HepG2 (cell line): ENCODE measurements around the gene HOXD8. TPM values are rescaled to one million over a fixed set of nuclear protein-coding genes. Genes with fewer than 3 reads are reported as not detected.

ENCODE experiments used
- ATAC-seq: fragments of 200-7000 bp; cut with Tn5 transposase; 3 replicates; pipeline ENCODE4 v1.9.1; 2020; ENCODE audit warnings: mild to moderate bottlenecking, moderate library complexity
- BruUV-seq: library from RNA; stranded (reverse); fragments of 400-500 nt; replicated peaks from 2 replicates; lab custom pipeline; 2021; lab: Mats Ljungman, UMichigan
- CTCF ChIA-PET: fragments of 300-600 bp; formaldehyde crosslinking; extraction: SDS; loops from one replicate; lab custom pipeline; 2021; ENCODE audit warnings: low total read pairs, inconsistent platforms, low intra/inter-chr PET ratio; lab: Yijun Ruan, JAX
- POLR2A ChIA-PET: fragments of 350-600 bp; sonication (Branson Sonifier 250); formaldehyde crosslinking; loops from one replicate; lab custom pipeline; 2020; ENCODE audit warnings: antibody characterized with exemption, inconsistent platforms; lab: Yijun Ruan, JAX
- DNase-seq: peaks from one replicate; pipeline ENCODE4 v3.0.0-alpha.2; 2015; ENCODE audit warnings: low spot score
- FAIRE-seq: peaks from 3 replicates; lab custom pipeline; 2011; peaks lifted over from hg19 to GRCh38; lab: Jason Lieb, UNC
- H2AFZ ChIP-seq: one replicate; pipeline ENCODE4 v1.6.1; 2011; ENCODE audit warnings: low read length, inconsistent platforms
- H3K27ac ChIP-seq: fragments of 300-600 bp; 3 replicates; pipeline ENCODE4 v1.8.0; 2011; ENCODE audit warnings: mixed run types, mild to moderate bottlenecking, mixed read lengths, low read length, inconsistent platforms; ENCODE audit not compliant: insufficient read depth; ENCODE audit errors: extremely low read length
- H3K27me3 ChIP-seq, 2 experiments: fragments of 200-600 bp in 1 of 2; 2 replicates in 1 of 2; 3 replicates in 1 of 2; pipeline versions ENCODE4 v1.6.0 to v1.8.0; 2011; ENCODE audit warnings: low read length in 2 of 2, mild to moderate bottlenecking in 2 of 2, moderate library complexity in 2 of 2, inconsistent platforms in 1 of 2; ENCODE audit not compliant: insufficient read depth in 2 of 2, control insufficient read depth in 1 of 2
- H3K36me3 ChIP-seq, 2 experiments: fragments of 200-600 bp in 1 of 2; replicated peaks in 1 of 2; 2 replicates in 1 of 2; 3 replicates in 1 of 2; pipeline versions ENCODE4 v1.5.1 to v1.8.0; 2011; ENCODE audit warnings: low read length in 2 of 2, inconsistent platforms in 1 of 2; ENCODE audit not compliant: insufficient read depth in 2 of 2, control insufficient read depth in 1 of 2
- H3K4me1 ChIP-seq: 2 replicates; pipeline ENCODE4 v1.5.1; 2012; ENCODE audit warnings: low read length, inconsistent platforms; ENCODE audit not compliant: insufficient read depth
- H3K4me2 ChIP-seq: 2 replicates; pipeline ENCODE4 v1.6.0; 2011; ENCODE audit warnings: low read depth, low read length, inconsistent platforms
- H3K4me3 ChIP-seq, 3 experiments: fragments of 200-600 bp in 1 of 3; sonication (generic), shearing (Covaris generic) in 1 of 3; replicated peaks in 1 of 3; 2 replicates each; pipeline ENCODE4 v1.5.1; 2011 to 2016; ENCODE audit warnings: low read length in 3 of 3, inconsistent platforms in 2 of 3, low read depth in 2 of 3, mild to moderate bottlenecking in 2 of 3, control low read depth in 1 of 3, mixed read lengths in 1 of 3; ENCODE audit not compliant: insufficient read depth in 1 of 3
- H3K79me2 ChIP-seq: one replicate; pipeline ENCODE4 v1.6.1; 2011; ENCODE audit warnings: low read length, inconsistent platforms; ENCODE audit not compliant: insufficient read depth
- H3K9ac ChIP-seq: 2 replicates; pipeline ENCODE4 v1.6.0; 2011; ENCODE audit warnings: mild to moderate bottlenecking, low read depth, low read length, inconsistent platforms; ENCODE audit not compliant: insufficient read depth
- H3K9me3 ChIP-seq: 2 replicates; pipeline ENCODE4 v1.5.1; 2012; ENCODE audit warnings: mild to moderate bottlenecking, low read length
- H4K20me1 ChIP-seq: 2 replicates; pipeline ENCODE4 v1.6.0; 2011; ENCODE audit warnings: inconsistent platforms, mild to moderate bottlenecking, low read length, moderate library complexity; ENCODE audit not compliant: insufficient read depth
- AGO1 ChIP-seq: fragments of 200-400 bp; formaldehyde crosslinking; IDR thresholded peaks from 2 replicates; pipeline ENCODE4 v1.6.1; 2017; ENCODE audit warnings: mild to moderate bottlenecking, low read depth, low read length, moderate library complexity; ENCODE audit not compliant: poor library complexity, severe bottlenecking
- RBFOX2 ChIP-seq: fragments of 200-400 bp; formaldehyde crosslinking; IDR thresholded peaks from 2 replicates; pipeline ENCODE4 v1.6.1; 2017; ENCODE audit warnings: low read depth, mild to moderate bottlenecking, low read length
- RELA ChIP-seq: sonication (generic); formaldehyde crosslinking; IDR thresholded peaks from 2 replicates; pipeline ENCODE4 v1.4.0; 2020; ENCODE audit warnings: missing genetic modification reagents
- ZBTB34 ChIP-seq: sonication (generic); formaldehyde crosslinking; IDR thresholded peaks from 2 replicates; pipeline ENCODE4 v1.8.0; 2022; ENCODE audit warnings: mild to moderate bottlenecking, missing genetic modification reagents
- ZNF124 ChIP-seq: sonication (generic); formaldehyde crosslinking; IDR thresholded peaks from 2 replicates; pipeline ENCODE4 v1.4.0; 2020; ENCODE audit warnings: missing genetic modification reagents
- ZNF274 ChIP-seq: sonication (generic); formaldehyde crosslinking; IDR thresholded peaks from 2 replicates; pipeline ENCODE4 v1.5.1; 2020; ENCODE audit warnings: mild to moderate bottlenecking, missing genetic modification reagents
- WGBS: methylation state at CpG from one replicate; pipeline ENCODE4 v1.1.6; 2017; ENCODE audit warnings: low lambda C conversion rate; 5-methylcytosine and 5-hydroxymethylcytosine counted together
- in situ Hi-C: cut with HindIII; loops from 2 replicates; pipeline ENCODE4 v1.10.0; 2017; ENCODE audit warnings: low pct_unique_long_range_greater_than_20kb; ENCODE audit not compliant: extremely low pct_ligation_motif_present
- intact Hi-C: fragments of 100-400 bp; cut with micrococcal nuclease; formaldehyde crosslinking; loops from one replicate; pipeline ENCODE4 v1.10.0; 2022; ENCODE audit not compliant: unreplicated experiment
- polyA plus RNA-seq, 8 experiments: library from polyadenylated mRNA; depleted of rRNA in 3 of 8; stranded (reverse) in 7 of 8; unstranded in 1 of 8; fragments of >200 nt; fragmentation: Illumina TruSeq in 4 of 8; extraction: Trizol in 4 of 8; gene quantifications; 2 replicates each; pipeline versions ENCODE4 v1.2.1 to v1.2.3, GENCODE V29; 2011 to 2016; ENCODE audit warnings: low read depth in 4 of 8, missing spikeins in 1 of 8, mixed read lengths in 1 of 8; ENCODE audit not compliant: insufficient read depth in 1 of 8
- total RNA-seq, 5 experiments: library from RNA; depleted of rRNA; stranded (reverse); fragments of >200 nt; fragmentation: Illumina TruSeq; extraction: Trizol; gene quantifications; 2 replicates each; pipeline ENCODE4 v1.2.3, GENCODE V29; 2016; ENCODE audit warnings: low read depth in 1 of 5
- TF ChIP-seq, protein P1 (sequence below): sonication (generic); formaldehyde crosslinking; IDR thresholded peaks from 2 replicates; pipeline ENCODE4 v1.4.0; 2020; ENCODE audit warnings: missing genetic modification reagents

Gene HOXD8
- total and polyA plus RNA-seq, 2 of the 13 experiments (the other 11 are each of a cell fraction or from before 2014, with no cell fraction given), result not detected

GRCh38 chr2:176178038-176178756 is 48.7 kb downstream of the HOXD8 start (continued):
- TF ChIP-seq, protein P1, sequence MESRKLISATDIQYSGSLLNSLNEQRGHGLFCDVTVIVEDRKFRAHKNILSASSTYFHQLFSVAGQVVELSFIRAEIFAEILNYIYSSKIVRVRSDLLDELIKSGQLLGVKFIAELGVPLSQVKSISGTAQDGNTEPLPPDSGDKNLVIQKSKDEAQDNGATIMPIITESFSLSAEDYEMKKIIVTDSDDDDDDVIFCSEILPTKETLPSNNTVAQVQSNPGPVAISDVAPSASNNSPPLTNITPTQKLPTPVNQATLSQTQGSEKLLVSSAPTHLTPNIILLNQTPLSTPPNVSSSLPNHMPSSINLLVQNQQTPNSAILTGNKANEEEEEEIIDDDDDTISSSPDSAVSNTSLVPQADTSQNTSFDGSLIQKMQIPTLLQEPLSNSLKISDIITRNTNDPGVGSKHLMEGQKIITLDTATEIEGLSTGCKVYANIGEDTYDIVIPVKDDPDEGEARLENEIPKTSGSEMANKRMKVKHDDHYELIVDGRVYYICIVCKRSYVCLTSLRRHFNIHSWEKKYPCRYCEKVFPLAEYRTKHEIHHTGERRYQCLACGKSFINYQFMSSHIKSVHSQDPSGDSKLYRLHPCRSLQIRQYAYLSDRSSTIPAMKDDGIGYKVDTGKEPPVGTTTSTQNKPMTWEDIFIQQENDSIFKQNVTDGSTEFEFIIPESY (CRISPR knock-in tag), result 0 out of 2 replicates have a peak, but pooled peaks have one; percentile 49
- TF ChIP-seq RBFOX2 (peak; percentile 58), ZNF274 (CRISPR knock-in tag) (no peak), AGO1 (no peak), ZNF124 (no peak)
- TF ChIP-seq, all 625 proteins: peak for 5

GRCh38 chr2:176178757-176179295 is 49.3 kb downstream of the HOXD8 start:
- DNase-seq (no peak), FAIRE-seq (no peak), ATAC-seq (no peak)
- Histone ChIP-seq H3K4me3 (no peak overlapping the region), H3K9ac (no peak overlapping the region), H3K27ac (no peak overlapping the region), H3K79me2 (peaks cover 19% of the 10 kb centered on the region), H3K36me3 (peaks cover 2 to 47% of the 10 kb centered on the region in 2 experiments), H3K4me2 (no peak overlapping the region), H2AFZ (no peak overlapping the region), H4K20me1 (peaks cover 4% of the 10 kb centered on the region; the same call in 1 of the 2 replicates), H3K9me3 (no peaks in the 10 kb centered on the region), H3K27me3 (no peaks in the 10 kb centered on the region; a peak in 1 of 5 replicates), H3K4me1 (peaks cover 33% of the 10 kb centered on the region)
- 73% methylated on average over 7 of the region's 7 CpGs for WGBS
- in situ Hi-C loops, result no loop called here
- TF ChIP-seq ZBTB34 (CRISPR knock-in tag), result 0 out of 2 replicates have a peak, but pooled peaks have one; percentile 16
- TF ChIP-seq RELA (CRISPR knock-in tag), result no peak
- CTCF ChIA-PET, result no interaction called here
- BruUV-seq, result no TSS peak
- POLR2A ChIA-PET, result interaction anchor here (1.2 kb wide), 1 partner anchor 8 kb away, joined by 4 read pairs; no protein-coding TSS in a partner anchor
- intact Hi-C loops, result no loop called here
